RWPE1 (cell line): Measurements from ENCODE around the gene ASTN2.

Source experiments
- CTCF ChIA-PET: fragments of 350-600 bp; sonication (Branson Sonifier 250); formaldehyde crosslinking; extraction: SDS; loops from one replicate; lab custom pipeline; 2021; lab: Yijun Ruan, JAX
- POLR2A ChIA-PET: fragments of 400-600 bp; formaldehyde crosslinking; extraction: SDS; loops from one replicate; lab custom pipeline; 2020; ENCODE audit warnings: antibody characterized with exemption; ENCODE audit not compliant: low non-redundant PET; lab: Yijun Ruan, JAX
- DNase-seq: peaks from one replicate; pipeline ENCODE4 v3.0.0; 2012; ENCODE audit warnings: low spot score
- H3K27ac ChIP-seq: fragments of 450-650 bp; 2 replicates; pipeline ENCODE4 v1.5.1; 2017
- CTCF ChIP-seq: fragments of 450-650 bp; conservative IDR thresholded peaks from 2 replicates; pipeline ENCODE4 v1.5.1; 2017; ENCODE audit warnings: low read depth, mild to moderate bottlenecking

ASTN2 gene

DNA sequence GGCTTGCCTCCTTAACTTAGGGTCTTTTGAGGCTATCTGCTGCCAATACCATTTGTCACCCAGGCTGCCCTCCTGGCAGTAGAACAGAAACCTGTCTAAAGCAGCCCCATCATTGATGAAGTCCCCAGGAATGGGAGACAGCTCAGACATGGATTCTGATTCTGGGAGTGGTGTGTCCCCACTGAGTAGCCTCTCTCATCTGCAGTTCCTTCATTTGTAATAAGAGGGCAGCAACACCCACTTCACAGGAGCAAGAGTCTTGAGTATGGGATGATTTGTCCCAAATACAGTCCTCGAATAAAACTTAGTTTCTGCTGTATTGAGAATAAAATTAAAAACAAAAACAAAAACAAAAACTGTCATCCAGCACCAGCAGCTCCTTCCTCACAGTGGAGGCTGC lies 167.6 kb downstream of the ASTN2 start:
- peak; percentile 26 for DNase-seq
- TF ChIP-seq CTCF = no peak; the same call in 1 of the 2 replicates
- ChIA-PET CTCF (interaction anchor here (0.5 to 0.8 kb wide), 5 partner anchors 28 to 864 kb away, joined by 3 to 5 read pairs (median 4); no protein-coding TSS in a partner anchor), POLR2A (no interaction called here)
- H3K27ac ChIP-seq = no peak overlapping the region

DNA sequence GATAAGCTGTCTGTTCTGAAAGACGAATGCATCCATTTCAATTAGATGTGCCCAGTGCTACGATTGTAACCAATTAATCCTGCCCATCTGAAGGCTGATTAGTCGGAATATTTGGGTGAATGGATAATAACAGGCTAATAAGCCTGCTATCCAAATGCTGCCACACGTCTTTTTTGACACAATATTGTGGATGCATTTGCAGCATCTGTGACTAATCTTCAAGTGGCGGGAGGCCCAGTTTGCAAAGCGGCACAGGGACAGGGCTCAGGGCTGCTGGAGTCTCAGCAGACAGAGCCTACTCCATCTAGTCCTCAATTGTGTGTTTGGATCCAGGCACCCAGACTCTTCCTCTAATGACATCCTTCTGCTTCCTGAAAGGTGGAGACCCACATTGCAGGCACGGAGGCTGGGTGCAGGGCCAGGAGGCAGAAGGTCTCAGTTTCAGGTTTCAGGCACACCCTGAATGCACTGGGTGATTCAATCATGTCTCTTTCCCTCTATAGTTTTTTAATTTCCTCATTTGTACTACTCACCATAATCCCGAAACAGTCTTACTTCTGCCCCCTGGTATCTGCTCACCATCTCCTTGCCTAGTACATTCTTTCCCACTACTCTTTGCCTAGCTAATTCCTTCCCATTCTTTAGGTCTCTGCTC lies 169.6 kb downstream of the ASTN2 start:
- TF ChIP-seq CTCF = no peak
- ChIA-PET POLR2A (no interaction called here), CTCF (no interaction called here)
- no peak for DNase-seq
- H3K27ac ChIP-seq = no peak overlapping the region

DNA sequence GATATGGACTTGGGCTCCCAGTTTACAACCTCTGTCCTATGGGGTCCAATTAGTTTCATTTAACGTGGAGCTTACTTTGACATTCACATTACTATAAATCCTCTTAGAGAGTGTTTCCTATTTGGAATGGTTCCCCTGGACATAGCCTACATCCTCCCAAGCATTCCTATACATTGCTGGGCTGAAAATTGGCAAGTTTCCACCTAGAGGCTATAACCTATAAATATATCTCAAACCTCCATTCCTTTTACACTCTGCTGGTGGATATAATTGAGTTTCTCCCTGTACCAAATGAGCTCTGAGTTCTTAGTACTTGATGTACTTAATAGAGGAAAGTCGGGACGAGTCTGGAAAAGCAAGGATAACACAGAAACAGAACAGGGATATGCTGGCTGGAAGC lies 172.8 kb downstream of the ASTN2 start:
- H3K27ac ChIP-seq = no peak overlapping the region
- TF ChIP-seq CTCF = no peak
- POLR2A ChIA-PET = no interaction called here
- CTCF ChIA-PET = no interaction called here
- no peak for DNase-seq

DNA sequence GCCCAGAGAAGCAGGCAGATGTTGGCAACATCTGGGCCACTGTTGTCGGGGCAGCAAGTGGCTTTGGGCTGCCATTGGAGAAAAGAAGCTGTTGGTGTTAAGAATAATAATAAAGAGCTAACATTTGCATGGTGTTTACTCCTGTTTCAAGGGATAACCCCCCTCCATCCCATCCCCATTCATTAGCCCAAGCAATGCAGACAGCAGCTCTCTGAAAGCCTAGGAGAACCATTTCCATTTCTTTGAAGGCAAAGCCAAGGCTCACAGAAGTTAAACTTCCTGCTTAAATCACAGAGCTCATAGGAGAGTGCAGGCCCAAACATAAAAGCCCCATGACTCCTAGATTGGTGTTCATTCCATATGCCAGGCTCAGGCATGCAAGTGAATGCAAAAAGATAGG lies 175.4 kb downstream of the ASTN2 start:
- CTCF ChIA-PET = no interaction called here
- no peak for TF ChIP-seq CTCF
- no peak overlapping the region for H3K27ac ChIP-seq
- POLR2A ChIA-PET = no interaction called here
- no peak for DNase-seq

GRCh38 chr9:117234103-117234502 lies 180.8 kb downstream of the ASTN2 start:
- no peak for DNase-seq
- H3K27ac ChIP-seq = no peak overlapping the region
- TF ChIP-seq CTCF = no peak
- POLR2A ChIA-PET = no interaction called here
- CTCF ChIA-PET = no interaction called here

GRCh38 chr9:117233016-117233415 lies 181.8 kb downstream of the ASTN2 start:
- CTCF ChIA-PET = no interaction called here

More at GRCh38 chr9:117233016-117233415, 181.8 kb downstream of the ASTN2 start:
- DNase-seq = no peak
- TF ChIP-seq CTCF = no peak
- POLR2A ChIA-PET = no interaction called here
- H3K27ac ChIP-seq = no peak overlapping the region
